Measurements from ENCODE around the gene PRKCE. TPM values are rescaled to one million over a fixed set of nuclear protein-coding genes. Genes with fewer than 3 reads are reported as not detected.

The PRKCE gene
- total RNA-seq, 2 experiments from 2014 or later, result 24.9 to 26.2 TPM

- Mint-ChIP-seq H3K4me1 (ENCODE audit: low read depth) (no peaks in the 10 kb centered on the region), H3K36me3 (ENCODE audit: low read depth) (peaks cover 5% of the 10 kb centered on the region), H3K4me3 (no peak overlapping the region), H3K27me3 (no peaks in the 10 kb centered on the region), H3K9me3 (no peaks in the 10 kb centered on the region), H3K27ac (no peak overlapping the region)
- peak in 1 of 14 experiments; percentile 23 for DNase-seq
- no peaks in the 10 kb centered on the region for H3K27me3 ChIP-seq (ENCODE audit: control insufficient read depth in 1 of 2, insufficient read depth in 2 of 2, low read length in 2 of 2)
- no peaks in the 10 kb centered on the region for H3K9me3 ChIP-seq (ENCODE audit: control insufficient read depth in 1 of 2, insufficient read depth in 1 of 2, low read length in 2 of 2)
- ChIA-PET CTCF (no interaction called here), POLR2A (no interaction called here)
- H3K27ac ChIP-seq (ENCODE audit: low read depth in 1 of 2, low read length in 2 of 2), result no peak overlapping the region
- H3K36me3 ChIP-seq (ENCODE audit: insufficient read depth, low read length), result peaks cover 2% of the 10 kb centered on the region
- ATAC-seq (ENCODE audit: poor library complexity), result no peak
- TF ChIP-seq CTCF (IDR thresholded peaks at IDR 0.05), result no peak
- H3K4me1 ChIP-seq (ENCODE audit: insufficient read depth, low read length), result no peaks in the 10 kb centered on the region
- no peak overlapping the region for H3K4me3 ChIP-seq (ENCODE audit: low read length)
- intact Hi-C loops (cut with DNase I, micrococcal nuclease), result no loop called here
These were observed 492.8 kb downstream of the PRKCE start for GRCh38 chr2:46144133-46144800.

GRCh38 chr2:46145017-46145416 lies 493.5 kb downstream of the PRKCE start:
- POLR2A ChIA-PET, result no interaction called here
- H3K9me3 Mint-ChIP-seq, result no peaks in the 10 kb centered on the region
- Histone ChIP-seq H3K9me3 (ENCODE audit: control insufficient read depth in 1 of 2, insufficient read depth in 1 of 2, low read length in 2 of 2) (no peaks in the 10 kb centered on the region), H3K4me1 (ENCODE audit: insufficient read depth, low read length) (no peaks in the 10 kb centered on the region), H3K36me3 (ENCODE audit: insufficient read depth, low read length) (peaks cover 2% of the 10 kb centered on the region), H3K27ac (ENCODE audit: low read depth in 1 of 2, low read length in 2 of 2) (no peak overlapping the region), H3K27me3 (ENCODE audit: control insufficient read depth in 1 of 2, insufficient read depth in 2 of 2, low read length in 2 of 2) (no peaks in the 10 kb centered on the region), H3K4me3 (ENCODE audit: low read length) (no peak overlapping the region)
- H3K4me1 Mint-ChIP-seq (ENCODE audit: low read depth), result no peaks in the 10 kb centered on the region
- CTCF ChIA-PET, result no interaction called here
- H3K27ac Mint-ChIP-seq, result no peak overlapping the region
- DNase-seq, result no peak
- intact Hi-C loops (cut with DNase I, micrococcal nuclease), result no loop called here
- ATAC-seq (ENCODE audit: poor library complexity), result no peak
- H3K36me3 Mint-ChIP-seq (ENCODE audit: low read depth), result peaks cover 5% of the 10 kb centered on the region
- H3K27me3 Mint-ChIP-seq, result no peaks in the 10 kb centered on the region
- no peak for TF ChIP-seq CTCF (IDR thresholded peaks at IDR 0.05)
- no peak overlapping the region for H3K4me3 Mint-ChIP-seq

GRCh38 chr2:46145840-46146239 lies 494.4 kb downstream of the PRKCE start:
- TF ChIP-seq CTCF (IDR thresholded peaks at IDR 0.05), result no peak
- Mint-ChIP-seq H3K4me1 (ENCODE audit: low read depth) (no peaks in the 10 kb centered on the region), H3K4me3 (no peak overlapping the region), H3K9me3 (no peaks in the 10 kb centered on the region), H3K27me3 (no peaks in the 10 kb centered on the region), H3K36me3 (ENCODE audit: low read depth) (peaks cover 10% of the 10 kb centered on the region), H3K27ac (no peak overlapping the region)
- intact Hi-C loops (cut with DNase I, micrococcal nuclease), result no loop called here
- H3K4me3 ChIP-seq (ENCODE audit: low read length), result no peak overlapping the region
- H3K4me1 ChIP-seq (ENCODE audit: insufficient read depth, low read length), result no peaks in the 10 kb centered on the region
- no peak for DNase-seq
- ChIA-PET CTCF (no interaction called here), POLR2A (no interaction called here)
- peaks cover 2% of the 10 kb centered on the region for H3K36me3 ChIP-seq (ENCODE audit: insufficient read depth, low read length)
- no peaks in the 10 kb centered on the region for H3K9me3 ChIP-seq (ENCODE audit: control insufficient read depth in 1 of 2, insufficient read depth in 1 of 2, low read length in 2 of 2)
- H3K27me3 ChIP-seq (ENCODE audit: control insufficient read depth in 1 of 2, insufficient read depth in 2 of 2, low read length in 2 of 2), result no peaks in the 10 kb centered on the region
- no peak for ATAC-seq (ENCODE audit: poor library complexity)
- H3K27ac ChIP-seq (ENCODE audit: low read depth in 1 of 2, low read length in 2 of 2), result no peak overlapping the region
